PC-3 (cell line): Measurements from ENCODE around the gene DYSF. TPM values are rescaled to one million over a fixed set of nuclear protein-coding genes. Genes with fewer than 3 reads are reported as not detected.

Experiments used
- ATAC-seq: fragments of 200-7000 bp; cut with Tn5 transposase; 2 replicates; pipeline ENCODE4 v1.9.1; 2020; ENCODE audit warnings: mild to moderate bottlenecking, moderate library complexity
- BruUV-seq: library from RNA; stranded (reverse); fragments of 400-500 nt; replicated peaks from 2 replicates; lab custom pipeline; 2021; lab: Mats Ljungman, UMichigan
- CTCF ChIA-PET: fragments of 300-600 bp; sonication (Branson Sonifier 250); formaldehyde crosslinking; loops from one replicate; lab custom pipeline; 2022; ENCODE audit warnings: antibody characterized with exemption; lab: Charles Lee
- POLR2A ChIA-PET: fragments of 300-600 bp; sonication (Branson Sonifier 250); formaldehyde crosslinking; loops from one replicate; lab custom pipeline; 2022; ENCODE audit warnings: antibody characterized with exemption; ENCODE audit not compliant: unreplicated experiment; lab: Charles Lee
- DNase-seq: peaks from one replicate; pipeline ENCODE4 v3.0.0-alpha.2; 2015
- H2AFZ ChIP-seq: fragments of 300-600 bp; sonication (generic); 2 replicates; pipeline ENCODE4 v1.6.0; 2016; ENCODE audit warnings: antibody characterized with exemption, low read length
- H3F3A ChIP-seq: fragments of 300-600 bp; sonication (generic); one replicate; pipeline ENCODE4 v1.6.0; 2017; ENCODE audit warnings: antibody characterized with exemption, low read length, control low read depth, mild to moderate bottlenecking; ENCODE audit not compliant: unreplicated experiment
- H3K27ac ChIP-seq: fragments of 300-600 bp; sonication (generic); 2 replicates; pipeline ENCODE4 v1.5.1; 2016; ENCODE audit warnings: mild to moderate bottlenecking, low read length
- H3K27me3 ChIP-seq: fragments of 300-600 bp; sonication (generic); 2 replicates; pipeline ENCODE4 v1.6.1; 2016; ENCODE audit warnings: low read length, mixed read lengths
- H3K36me3 ChIP-seq: fragments of 300-600 bp; sonication (generic); 2 replicates; pipeline ENCODE4 v1.6.1; 2016; ENCODE audit warnings: low read depth, mixed run types, low read length, mixed read lengths
- H3K4me1 ChIP-seq: fragments of 300-600 bp; sonication (generic); 2 replicates; pipeline ENCODE4 v1.5.1; 2016; ENCODE audit warnings: low read length; ENCODE audit not compliant: insufficient read depth
- H3K4me2 ChIP-seq: fragments of 300-600 bp; sonication (generic); 2 replicates; pipeline ENCODE4 v1.6.0; 2016; ENCODE audit warnings: low read length
- H3K4me3 ChIP-seq: fragments of 300-600 bp; sonication (generic); 2 replicates; pipeline ENCODE4 v1.5.1; 2016; ENCODE audit warnings: mild to moderate bottlenecking, low read length, mixed read lengths
- H3K79me2 ChIP-seq: fragments of 300-600 bp; sonication (generic); 2 replicates; pipeline ENCODE4 v1.6.1; 2017; ENCODE audit warnings: low read length, mixed read lengths
- H3K9ac ChIP-seq: fragments of 300-600 bp; sonication (generic); 2 replicates; pipeline ENCODE4 v1.6.0; 2016; ENCODE audit warnings: mild to moderate bottlenecking, low read length
- H3K9me2 ChIP-seq: fragments of 300-600 bp; sonication (generic); replicated peaks from 2 replicates; pipeline ENCODE4 v1.6.1; 2016; ENCODE audit warnings: mixed run types, low read length, mixed read lengths
- H3K9me3 ChIP-seq: fragments of 300-600 bp; sonication (generic); 2 replicates; pipeline ENCODE4 v1.6.1; 2016; ENCODE audit warnings: low read length, mixed read lengths
- H4K20me1 ChIP-seq: fragments of 300-600 bp; sonication (generic); 2 replicates; pipeline ENCODE4 v1.6.1; 2016; ENCODE audit warnings: low read length, mixed read lengths
- EZH2 ChIP-seq: fragments of 300-600 bp; sonication (generic); IDR thresholded peaks from one replicate; pipeline ENCODE4 v1.6.1; 2017; ENCODE audit warnings: antibody characterized with exemption, mild to moderate bottlenecking, low read length; ENCODE audit not compliant: unreplicated experiment
- EZH2phosphoT487 ChIP-seq: fragments of 300-600 bp; sonication (generic); IDR thresholded peaks from 2 replicates; pipeline ENCODE4 v1.6.1; 2018; ENCODE audit warnings: mild to moderate bottlenecking, antibody characterized with exemption, low read length, borderline replicate concordance
- intact Hi-C: fragments of 100-400 bp; cut with micrococcal nuclease; formaldehyde crosslinking; loops from 2 replicates; pipeline ENCODE4 v1.9.0; 2023
- total RNA-seq: library from RNA; depleted of rRNA; stranded (reverse); fragments of >200 nt; gene quantifications from 2 replicates; pipeline ENCODE4 v1.2.3, GENCODE V29; 2014
- TF ChIP-seq, protein P1 (sequence below): fragments of 300-600 bp; sonication (generic); conservative IDR thresholded peaks from 2 replicates; pipeline ENCODE4 v1.5.1; 2017; ENCODE audit warnings: antibody characterized with exemption, low read depth, mild to moderate bottlenecking, low read length

DYSF gene
- total RNA-seq, 1 experiment from 2014 or later = 13.0 TPM

DNA sequence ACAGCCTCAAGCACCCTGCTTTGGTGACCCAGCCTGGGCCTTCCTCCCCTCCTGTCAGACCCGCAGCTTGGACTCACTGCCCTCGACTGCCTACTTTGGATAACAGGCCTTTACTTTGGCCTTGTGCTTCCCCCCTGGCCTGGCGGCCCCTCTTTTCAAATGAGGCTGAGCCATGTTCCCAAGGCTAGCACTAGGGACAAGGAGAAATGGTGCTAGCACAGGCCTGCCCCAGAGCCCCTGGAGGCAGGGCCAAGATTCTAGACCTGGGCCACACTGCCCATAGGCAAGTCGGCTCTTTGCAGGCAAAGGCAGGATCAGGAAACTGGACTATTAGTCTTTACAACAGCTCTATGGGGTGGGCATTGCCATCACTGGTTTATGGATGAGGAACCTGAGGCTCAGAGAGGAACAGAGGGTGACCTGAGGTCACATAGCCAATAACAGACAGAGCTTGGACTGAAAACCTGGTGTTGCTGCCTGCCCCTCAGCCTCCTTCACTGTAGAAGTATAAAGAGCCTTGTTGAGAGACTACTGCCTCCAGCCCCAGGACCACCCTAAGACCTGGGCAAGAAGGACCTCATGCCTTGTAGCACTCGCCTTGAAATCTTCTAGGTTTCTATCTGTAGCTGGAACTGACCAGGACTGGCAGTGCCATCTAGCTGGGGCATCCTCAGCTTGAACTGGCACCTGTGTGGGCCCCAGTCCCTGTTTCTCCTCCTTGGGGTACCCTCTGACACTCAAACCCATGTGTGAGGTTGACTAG lies 266.3 kb downstream of the DYSF start:
- CTCF ChIA-PET = no interaction called here
- no TSS peak for BruUV-seq

DNA sequence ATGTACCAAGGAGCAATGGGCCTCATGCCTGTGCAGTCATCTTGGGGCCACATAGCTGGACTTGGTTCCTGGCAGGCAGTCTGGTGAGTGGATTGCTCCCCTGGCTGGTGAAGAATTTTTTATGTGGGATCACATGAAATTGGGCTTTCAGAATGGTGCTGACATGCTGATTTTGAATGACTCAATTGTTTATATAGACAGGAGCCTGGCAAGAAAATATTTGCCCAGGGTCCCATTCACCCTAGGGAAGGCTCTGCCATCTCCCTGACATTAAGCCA lies 266.9 kb downstream of the DYSF start:
- Histone ChIP-seq H3K9me3 (peaks cover 7% of the 10 kb centered on the region), H3K4me3 (no peak overlapping the region), H3K79me2 (no peaks in the 10 kb centered on the region), H3K27me3 (no peaks in the 10 kb centered on the region), H3K9ac (no peak overlapping the region), H3K36me3 (no peaks in the 10 kb centered on the region), H3K27ac (no peak overlapping the region), H3F3A (no peaks in the 10 kb centered on the region), H3K4me2 (no peak overlapping the region), H4K20me1 (no peaks in the 10 kb centered on the region), H3K9me2 (no peaks in the 10 kb centered on the region), H2AFZ (no peak overlapping the region), H3K4me1 (peaks cover 20% of the 10 kb centered on the region)
- ATAC-seq = 0 out of 2 replicates have a peak, but pooled peaks have one; percentile 4
- CTCF ChIA-PET = no interaction called here
- BruUV-seq = no TSS peak
- DNase-seq = peak; percentile 29
- POLR2A ChIA-PET = no interaction called here
- intact Hi-C loops = no loop called here
- TF ChIP-seq EZH2phosphoT487 (no peak), EZH2 (no peak)
- TF ChIP-seq, protein P1, sequence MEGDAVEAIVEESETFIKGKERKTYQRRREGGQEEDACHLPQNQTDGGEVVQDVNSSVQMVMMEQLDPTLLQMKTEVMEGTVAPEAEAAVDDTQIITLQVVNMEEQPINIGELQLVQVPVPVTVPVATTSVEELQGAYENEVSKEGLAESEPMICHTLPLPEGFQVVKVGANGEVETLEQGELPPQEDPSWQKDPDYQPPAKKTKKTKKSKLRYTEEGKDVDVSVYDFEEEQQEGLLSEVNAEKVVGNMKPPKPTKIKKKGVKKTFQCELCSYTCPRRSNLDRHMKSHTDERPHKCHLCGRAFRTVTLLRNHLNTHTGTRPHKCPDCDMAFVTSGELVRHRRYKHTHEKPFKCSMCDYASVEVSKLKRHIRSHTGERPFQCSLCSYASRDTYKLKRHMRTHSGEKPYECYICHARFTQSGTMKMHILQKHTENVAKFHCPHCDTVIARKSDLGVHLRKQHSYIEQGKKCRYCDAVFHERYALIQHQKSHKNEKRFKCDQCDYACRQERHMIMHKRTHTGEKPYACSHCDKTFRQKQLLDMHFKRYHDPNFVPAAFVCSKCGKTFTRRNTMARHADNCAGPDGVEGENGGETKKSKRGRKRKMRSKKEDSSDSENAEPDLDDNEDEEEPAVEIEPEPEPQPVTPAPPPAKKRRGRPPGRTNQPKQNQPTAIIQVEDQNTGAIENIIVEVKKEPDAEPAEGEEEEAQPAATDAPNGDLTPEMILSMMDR = no peak

More for the DNA sequence above, 266.3 kb downstream of the DYSF start:
- Histone ChIP-seq H3K36me3 (no peaks in the 10 kb centered on the region), H4K20me1 (no peaks in the 10 kb centered on the region), H3K79me2 (no peaks in the 10 kb centered on the region), H3K4me3 (no peak overlapping the region), H3K27me3 (no peaks in the 10 kb centered on the region), H3K27ac (no peak overlapping the region), H3K4me2 (no peak overlapping the region), H2AFZ (no peak overlapping the region), H3K9me3 (peaks cover 5% of the 10 kb centered on the region), H3F3A (no peaks in the 10 kb centered on the region), H3K4me1 (peaks cover 20% of the 10 kb centered on the region), H3K9ac (no peak overlapping the region), H3K9me2 (no peaks in the 10 kb centered on the region)
- POLR2A ChIA-PET = no interaction called here
- no peak for DNase-seq
- intact Hi-C loops = no loop called here
- TF ChIP-seq, protein P1 = no peak
- TF ChIP-seq EZH2phosphoT487 (no peak), EZH2 (no peak)
- no peak for ATAC-seq

DNA sequence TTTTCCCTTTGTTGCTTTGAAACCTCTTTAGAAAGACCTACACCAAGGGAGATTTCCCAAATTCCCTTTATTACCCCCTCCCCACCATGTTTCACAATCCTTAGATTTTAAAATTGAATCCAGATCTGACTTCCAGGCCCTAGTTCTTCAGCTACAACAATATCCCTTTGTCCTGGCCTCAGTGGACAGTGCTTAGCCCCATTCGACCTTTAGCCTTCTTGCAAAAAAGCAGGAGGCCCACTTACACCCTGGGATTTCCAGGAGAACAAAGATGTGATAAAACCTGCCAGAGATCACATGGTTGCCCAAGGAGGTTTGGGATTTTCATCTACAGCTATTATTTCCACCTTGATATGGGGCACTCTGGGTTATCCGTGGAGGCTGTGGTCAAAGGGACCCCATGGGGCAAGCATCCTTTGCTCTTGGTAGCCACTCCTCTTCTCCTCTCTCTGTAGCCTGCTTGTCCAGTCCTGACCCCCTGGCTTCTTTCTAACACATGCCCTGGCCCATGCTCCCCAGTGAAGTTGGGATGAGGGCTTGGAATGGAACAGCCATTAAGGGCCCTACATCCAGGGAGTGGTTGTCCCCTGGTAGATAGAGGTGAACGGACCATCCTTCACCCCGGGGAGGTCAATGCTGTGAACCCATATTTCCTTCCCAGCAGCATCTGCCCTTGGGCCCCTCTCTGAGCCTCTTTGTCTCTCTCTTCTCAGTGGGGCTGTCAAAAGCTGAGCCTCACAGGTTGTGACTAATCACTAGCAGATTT lies 267.4 kb downstream of the DYSF start:
- TF ChIP-seq EZH2phosphoT487 (no peak), EZH2 (no peak)
- TF ChIP-seq, protein P1 = no peak
- no peak overlapping the region for H2AFZ ChIP-seq
- no peaks in the 10 kb centered on the region for H4K20me1 ChIP-seq
- no peaks in the 10 kb centered on the region for H3K27me3 ChIP-seq
- H3K79me2 ChIP-seq = no peaks in the 10 kb centered on the region
- CTCF ChIA-PET = no interaction called here
- DNase-seq = no peak
- H3K9me2 ChIP-seq = no peaks in the 10 kb centered on the region
- no TSS peak for BruUV-seq
- H3K9ac ChIP-seq = no peak overlapping the region
- peaks cover 20% of the 10 kb centered on the region for H3K4me1 ChIP-seq
- intact Hi-C loops = no loop called here
- no peak overlapping the region for H3K4me3 ChIP-seq
- no peaks in the 10 kb centered on the region for H3F3A ChIP-seq
- no peak for ATAC-seq
- no peak overlapping the region for H3K27ac ChIP-seq
- H3K9me3 ChIP-seq = peaks cover 7% of the 10 kb centered on the region
- H3K4me2 ChIP-seq = no peak overlapping the region
- H3K36me3 ChIP-seq = no peaks in the 10 kb centered on the region
- POLR2A ChIA-PET = no interaction called here
